HG03066 (cell line): ENCODE measurements around the gene NPAS1.
"Not testable (repeated sequence)": the region's sequence is repeated elsewhere in the genome, so short reads cannot be mapped to it uniquely, and the experiment has no call there.

Experiments
- ATAC-seq: cut with Tn5 transposase; IDR thresholded peaks from one replicate; pipeline ENCODE4 v1.9.1; 2021; ENCODE audit warnings: low read depth; ENCODE audit not compliant: unreplicated experiment

NPAS1 gene

DNA sequence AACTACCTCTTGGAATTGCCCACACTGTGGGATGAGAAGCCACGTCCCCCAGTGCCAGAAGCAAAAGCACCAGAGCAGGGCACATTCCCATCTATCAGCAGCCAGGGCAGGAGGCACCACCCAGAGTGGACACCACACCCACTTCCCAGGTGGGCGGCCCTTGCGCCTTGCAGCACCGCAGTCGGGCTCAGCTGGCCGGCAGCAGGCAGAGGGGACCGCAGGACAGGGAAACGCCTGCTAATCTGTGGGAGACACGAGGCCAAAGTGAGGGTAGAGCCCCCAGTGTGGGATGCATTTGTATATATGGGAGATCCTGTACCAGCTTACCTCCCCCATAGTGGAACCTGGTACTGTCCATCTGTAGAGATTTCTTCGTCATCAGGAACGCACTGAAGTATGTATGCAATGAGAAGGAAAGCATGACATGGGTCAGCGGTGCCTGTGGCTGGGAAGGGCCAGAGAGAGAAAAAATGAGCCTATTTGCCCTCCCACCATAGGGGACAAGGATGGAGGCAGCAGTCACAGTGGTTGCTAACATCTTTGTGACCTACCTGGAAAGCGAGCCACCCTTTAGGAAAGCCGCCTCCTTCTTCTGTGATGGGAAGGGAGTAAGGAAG is 30.9 kb upstream of the NPAS1 start:
- ATAC-seq, result no peak

DNA sequence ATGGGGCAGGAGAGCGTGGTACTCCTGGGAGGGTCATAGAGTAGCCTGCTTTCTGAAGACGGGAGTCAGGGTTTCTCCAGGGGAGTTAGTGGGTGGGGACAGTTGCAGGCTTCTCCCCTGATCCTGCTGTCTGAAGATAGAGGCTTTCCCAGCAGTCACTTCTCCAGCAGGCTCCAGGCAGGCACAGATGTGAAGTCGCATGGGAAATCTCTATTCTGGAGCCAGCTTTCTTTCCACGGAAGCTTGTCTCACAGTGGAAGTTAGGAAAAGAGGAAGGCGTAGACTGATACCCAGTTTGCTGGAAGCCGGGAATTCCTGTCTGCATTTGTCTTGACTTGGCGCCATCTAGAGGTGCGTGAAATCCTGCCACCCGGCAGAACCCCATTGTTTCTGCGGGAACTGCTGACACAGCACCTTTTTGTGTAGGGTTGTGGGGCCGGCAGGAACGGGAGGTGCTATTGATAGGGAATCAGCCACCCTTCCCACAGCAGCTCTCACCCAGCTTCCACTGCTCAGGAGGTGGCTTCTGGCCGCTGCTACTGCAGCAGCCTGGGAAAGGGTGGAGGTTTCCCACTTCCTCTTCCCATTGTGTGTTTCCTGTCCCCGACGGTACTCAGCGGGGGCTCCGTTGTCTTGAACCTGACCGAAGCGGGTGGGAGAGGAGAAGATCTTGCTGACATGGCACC is 28.5 kb upstream of the NPAS1 start:
- ATAC-seq, result no peak

DNA sequence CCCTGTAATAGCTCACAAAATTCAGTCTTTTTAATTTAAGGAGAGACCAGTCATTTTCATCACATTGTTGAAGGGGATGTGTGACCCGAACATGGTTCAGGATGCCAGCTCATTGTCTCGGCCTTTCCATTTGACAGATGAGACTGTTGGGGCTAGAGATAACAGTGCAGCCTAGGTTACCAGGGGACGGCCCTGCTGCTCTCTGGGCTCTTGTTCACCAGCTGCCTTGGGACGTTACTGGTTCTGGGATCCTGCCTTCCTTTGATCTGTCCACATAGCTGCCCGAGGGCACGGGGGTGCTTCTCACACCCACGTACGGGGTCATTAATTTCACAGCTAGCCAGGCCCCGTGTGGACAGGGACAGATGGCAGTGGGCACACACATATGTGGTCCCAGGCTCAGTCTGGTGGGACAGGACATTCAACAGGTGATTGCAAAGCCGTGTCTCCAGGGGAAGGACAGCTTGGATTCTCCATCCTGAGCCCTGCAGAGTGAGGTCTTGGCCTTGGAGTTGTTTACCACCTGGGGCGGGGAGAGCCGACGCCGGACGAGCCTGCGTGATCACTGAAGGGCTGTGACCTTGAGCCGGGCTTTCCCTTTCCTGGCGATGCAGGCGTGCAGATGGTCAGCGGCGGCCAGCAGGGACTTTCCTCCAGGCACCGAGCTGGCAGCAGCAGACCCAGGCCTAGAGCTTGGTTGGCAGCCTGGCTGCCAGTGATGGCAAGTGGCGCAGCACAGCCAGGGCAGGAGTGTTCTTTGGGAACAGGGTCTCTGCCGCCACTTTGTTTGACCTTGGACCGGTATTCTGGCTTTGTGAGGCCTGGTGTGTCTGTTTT is 26.7 kb upstream of the NPAS1 start:
- no peak for ATAC-seq

DNA sequence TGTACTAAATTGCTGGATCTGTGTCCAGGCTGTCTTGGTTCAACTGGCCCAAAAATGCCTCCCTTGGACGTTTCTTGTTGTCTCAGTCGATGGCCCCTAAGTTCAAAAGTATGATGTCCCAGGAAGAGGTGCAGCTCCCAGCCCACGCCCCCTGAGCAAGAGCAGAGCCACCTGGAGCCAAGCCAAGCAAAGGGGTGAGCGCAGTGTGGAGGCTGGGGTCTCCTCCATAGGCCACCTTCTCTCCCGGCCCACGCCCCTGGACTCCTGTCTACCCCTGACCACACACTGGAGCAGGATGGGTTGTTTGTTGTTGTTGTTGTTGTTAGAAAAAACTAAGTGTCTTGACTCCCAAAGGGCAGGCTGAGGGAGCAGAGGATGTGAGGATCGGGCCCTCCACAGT is 26.0 kb upstream of the NPAS1 start:
- no peak for ATAC-seq

DNA sequence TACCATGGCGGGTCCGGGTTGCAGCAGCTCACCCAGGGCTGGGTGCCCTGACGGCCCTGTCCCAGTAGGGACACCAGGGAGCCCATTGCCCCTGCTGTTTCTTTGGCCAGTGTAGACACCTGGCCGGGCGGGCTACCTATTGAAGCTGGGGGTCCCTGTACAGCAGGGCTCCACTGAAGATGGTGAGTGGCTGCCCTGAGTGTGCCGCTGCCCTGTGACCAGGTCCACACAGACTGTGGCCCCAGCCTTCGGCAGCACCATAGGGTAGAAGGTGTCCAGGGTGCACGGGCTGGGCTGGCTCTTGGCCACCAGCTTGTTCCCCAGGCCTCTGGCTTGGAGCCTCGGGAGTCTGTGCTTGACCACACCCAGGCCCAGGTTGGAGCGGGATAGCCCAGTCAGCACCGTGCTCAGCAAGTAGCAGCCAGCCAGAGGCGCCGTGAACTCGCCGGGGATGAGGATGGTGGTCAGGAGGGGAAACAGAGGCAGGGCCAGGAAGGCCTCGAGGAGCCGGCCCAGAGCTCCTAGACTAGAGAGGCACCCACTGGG is 25.4 kb upstream of the NPAS1 start:
- ATAC-seq, result no peak

DNA sequence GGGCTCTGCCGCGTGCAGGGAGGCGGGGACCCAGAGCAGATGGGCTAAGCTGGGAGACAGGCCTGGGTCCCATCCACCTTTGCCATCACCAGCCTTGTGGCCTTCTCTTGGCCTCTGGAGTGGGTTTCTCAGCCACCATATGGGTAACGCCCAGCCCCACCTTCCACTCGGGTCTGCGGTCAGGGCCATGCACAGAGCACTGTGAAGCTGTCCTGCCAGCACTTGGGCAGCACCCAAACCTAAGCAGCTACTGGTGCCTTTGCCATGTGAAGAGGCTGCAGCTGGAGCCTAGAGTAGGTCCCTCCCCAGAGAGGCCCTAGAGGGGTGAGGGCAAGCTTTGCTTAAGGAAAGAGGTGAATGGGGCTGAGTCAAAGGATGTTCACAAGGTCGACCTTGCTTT is 24.1 kb upstream of the NPAS1 start:
- ATAC-seq, result no peak

DNA sequence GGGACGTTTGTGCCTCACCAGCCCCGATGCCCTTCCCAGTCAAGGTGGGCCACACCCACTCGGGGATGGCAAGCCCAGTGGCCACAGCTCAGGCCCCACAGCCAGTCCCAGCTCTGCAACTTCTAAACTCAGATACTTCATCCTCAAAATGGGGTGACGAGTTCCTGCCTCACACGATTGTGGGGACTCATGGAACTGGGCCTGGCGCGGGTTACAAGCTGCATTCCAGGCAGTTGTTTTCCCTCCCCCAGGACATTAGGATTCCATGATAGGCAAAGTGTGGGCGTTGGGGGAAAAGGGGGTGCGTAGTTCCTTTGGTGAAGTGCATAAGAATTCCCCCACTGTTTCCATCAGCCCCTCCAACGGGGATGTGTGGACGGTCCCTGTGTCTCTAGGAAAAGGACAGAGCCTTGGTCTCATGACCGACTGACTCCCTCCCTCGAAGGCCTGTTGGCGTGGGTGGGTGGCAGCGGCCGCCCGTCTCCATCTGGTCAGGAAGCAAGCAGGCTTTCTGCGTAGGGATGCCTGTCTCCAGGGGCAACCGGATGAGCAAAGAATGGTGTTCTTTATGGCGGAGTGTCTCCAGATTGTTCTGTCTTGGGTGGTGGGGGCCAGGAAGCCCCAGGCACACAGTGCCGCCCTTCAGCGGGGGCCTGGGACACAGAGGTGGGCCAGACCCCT is 21.1 kb upstream of the NPAS1 start:
- no peak for ATAC-seq

DNA sequence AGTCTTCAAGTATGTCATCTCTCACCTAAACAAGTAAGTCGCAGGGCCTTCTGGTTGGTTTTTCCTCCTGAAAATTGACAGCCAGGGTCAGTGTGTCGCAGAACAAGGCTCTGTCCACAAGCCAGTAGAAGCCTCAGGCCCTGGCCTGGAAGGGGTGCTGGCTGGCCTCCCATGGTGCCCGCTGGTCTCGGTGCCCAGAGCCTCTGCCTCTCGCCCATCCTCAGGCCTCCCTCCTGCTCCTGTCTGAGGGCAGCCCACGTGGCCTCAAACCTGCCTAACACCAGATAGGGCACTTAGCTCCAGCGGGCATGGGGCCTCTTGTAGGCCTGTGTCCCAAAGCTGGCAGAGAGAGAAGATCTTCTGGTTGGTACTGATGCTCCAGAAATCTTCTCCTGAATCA is 20.3 kb upstream of the NPAS1 start:
- no peak for ATAC-seq

DNA sequence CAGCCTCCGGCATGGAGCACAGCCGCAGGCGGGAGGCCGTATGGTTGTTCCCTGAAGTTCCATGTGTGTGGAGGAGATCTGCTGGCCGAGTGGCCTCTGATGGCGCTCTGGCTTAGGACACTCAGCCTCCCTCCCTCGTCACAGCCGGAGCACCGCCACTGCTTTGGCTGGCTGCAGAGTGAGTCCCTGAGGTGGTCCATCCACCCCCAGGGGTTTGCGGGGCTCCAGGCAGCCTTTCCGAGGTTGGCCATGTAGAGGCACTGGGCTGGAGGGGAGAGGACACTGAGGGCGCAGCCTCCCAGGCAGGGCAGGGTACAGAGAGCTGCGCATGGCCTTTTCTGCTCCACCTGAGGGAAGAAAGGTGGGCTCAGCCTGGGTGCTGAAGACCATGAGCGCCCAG is 19.8 kb upstream of the NPAS1 start:
- no peak for ATAC-seq

DNA sequence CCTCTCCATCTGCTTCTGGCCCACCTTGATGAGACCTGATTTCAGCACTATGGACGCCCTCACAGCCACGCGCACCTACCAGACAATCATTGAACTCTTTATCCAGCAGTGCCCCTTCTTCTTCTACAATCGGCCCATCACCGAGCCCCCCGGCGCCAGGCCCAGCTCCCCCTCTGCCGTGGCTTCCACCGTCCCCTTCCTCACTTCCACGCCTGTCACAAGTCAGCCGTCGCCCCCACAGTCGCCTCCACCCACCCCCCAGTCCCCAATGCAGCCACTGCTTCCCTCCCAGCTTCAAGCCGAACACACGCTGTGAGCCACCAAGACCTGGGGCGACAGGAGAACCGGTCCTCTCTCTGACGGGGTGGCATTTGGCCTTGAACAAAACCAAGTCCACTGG is 19.3 kb upstream of the NPAS1 start:
- no peak for ATAC-seq

DNA sequence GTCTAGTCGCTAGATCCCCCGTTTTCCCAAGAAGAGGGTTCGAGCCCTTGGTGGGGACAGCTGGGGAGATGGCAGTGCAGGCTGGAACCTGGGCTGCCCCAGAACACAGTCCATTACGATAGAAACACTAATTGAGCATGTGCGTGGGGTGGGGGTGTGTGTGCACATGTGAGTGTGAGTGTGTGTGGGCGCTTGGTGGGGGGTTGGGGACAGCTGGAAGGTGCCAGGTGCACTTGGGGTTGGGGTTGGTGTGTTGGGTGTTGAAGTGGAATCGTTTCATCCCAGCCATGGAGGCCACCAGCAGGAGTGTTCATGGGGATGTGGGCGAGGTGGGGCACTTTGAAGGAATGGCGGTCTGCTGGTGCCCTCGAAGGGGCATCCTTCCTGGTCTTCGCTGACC is 18.1 kb upstream of the NPAS1 start:
- no peak for ATAC-seq

DNA sequence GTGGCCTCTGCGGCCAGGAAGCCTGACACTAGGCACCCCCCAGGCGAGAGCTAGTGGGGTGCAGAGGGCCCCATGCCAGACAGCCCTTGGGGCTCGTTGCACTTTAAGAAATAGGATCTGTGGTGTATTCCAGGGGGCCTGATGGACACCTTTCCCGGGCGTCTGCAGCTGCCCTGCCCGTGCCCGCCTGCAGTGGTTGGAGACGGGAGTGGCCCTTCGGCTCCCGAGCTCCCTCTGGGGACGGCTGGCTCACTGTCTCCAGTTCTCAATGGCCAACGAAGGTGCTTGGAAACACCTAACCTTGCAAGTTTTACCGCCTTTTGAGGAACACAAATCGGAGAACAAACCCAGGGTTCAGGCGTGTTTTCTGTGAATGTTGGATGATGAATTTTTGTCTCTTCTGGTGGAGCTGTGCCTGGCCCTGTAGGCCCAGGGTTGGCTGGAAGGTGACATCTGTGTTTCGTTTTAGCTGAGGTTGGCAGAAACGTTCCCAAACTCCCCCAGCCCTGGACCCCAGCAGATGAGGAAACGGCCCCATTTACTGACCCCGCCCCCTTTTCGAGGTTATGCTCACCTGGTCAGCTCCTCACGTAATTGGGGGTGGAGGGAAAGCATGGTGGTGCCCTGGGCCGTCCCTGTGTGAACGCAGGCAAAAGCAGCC is 17.4 kb upstream of the NPAS1 start:
- no peak for ATAC-seq

DNA sequence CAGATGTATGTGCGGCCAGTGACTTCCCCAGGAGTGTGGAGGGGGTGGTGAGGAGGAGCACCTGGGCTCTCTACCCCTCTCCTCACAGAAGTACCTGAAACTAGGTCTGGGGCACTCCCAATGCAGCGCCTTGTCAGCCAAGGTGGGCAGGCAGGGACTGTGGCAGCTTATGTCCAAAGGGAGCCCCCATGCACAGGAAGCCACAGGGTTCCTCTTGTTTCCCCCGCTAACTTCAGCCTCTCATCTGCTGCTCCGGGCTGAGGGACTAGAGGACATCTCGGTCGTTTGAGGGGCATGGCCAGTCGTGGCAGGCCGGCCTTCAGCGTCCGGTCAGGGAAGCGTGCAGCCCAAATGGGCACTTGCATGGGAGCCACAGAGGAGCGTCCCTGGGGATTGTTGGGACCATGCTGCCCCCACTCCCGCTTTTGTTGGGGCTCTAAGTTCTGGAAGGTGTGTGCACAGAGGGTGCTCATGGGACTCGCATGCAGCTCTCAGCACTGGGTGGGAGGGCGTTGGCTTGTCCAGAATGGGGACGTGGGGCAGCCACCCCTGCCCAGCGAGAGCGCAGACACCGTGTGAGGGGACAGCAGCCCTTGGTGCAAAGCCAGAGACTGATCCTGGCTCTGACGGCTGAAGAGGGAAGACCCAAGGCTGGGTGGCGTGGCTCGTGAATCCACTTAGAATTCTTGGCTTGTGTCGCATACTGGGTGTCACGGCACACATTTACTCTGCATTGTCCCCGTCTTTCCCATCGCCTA is 16.6 kb upstream of the NPAS1 start:
- no peak for ATAC-seq

DNA sequence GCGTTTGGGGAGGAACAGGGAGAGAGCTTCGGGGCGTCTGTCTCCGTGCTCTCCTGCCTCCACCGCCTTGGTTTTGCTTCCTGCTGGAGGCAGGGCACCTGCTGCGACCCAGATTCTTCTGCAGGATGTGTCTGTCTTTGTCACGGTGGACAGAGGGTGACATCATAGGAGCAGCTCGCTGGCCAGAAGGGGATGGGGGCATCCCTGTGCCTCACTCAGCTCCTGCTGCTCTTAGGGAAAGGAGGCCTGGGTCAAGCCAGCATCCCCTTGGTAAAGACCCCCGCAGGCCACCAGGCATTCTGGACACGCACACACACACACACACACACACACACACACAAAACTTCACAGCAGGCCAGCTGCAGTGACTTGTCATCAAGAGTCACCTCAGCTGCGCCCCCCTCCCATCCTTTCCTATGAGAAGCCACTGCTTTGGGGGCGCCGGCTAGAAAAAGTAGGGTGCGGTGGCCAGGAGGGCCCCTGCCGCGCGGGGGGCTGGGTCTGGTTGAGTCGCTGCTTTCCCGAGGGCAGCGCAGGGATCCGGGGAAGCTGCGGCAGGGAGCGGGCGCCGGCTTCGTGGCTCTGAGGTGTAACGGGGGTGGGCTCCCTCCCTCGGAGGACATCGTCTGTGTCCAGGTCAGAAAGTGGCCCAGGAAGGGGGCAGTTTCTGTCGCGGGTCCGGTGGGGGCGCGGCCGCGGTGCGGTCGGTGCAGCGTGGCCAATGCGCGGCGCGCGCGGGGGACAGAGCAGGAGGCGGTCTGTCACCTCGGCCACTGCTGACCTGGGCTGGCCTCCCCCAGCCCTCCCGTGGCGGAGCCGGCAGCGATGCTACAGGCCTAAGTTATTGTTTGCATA is 15.8 kb upstream of the NPAS1 start:
- no peak for ATAC-seq

DNA sequence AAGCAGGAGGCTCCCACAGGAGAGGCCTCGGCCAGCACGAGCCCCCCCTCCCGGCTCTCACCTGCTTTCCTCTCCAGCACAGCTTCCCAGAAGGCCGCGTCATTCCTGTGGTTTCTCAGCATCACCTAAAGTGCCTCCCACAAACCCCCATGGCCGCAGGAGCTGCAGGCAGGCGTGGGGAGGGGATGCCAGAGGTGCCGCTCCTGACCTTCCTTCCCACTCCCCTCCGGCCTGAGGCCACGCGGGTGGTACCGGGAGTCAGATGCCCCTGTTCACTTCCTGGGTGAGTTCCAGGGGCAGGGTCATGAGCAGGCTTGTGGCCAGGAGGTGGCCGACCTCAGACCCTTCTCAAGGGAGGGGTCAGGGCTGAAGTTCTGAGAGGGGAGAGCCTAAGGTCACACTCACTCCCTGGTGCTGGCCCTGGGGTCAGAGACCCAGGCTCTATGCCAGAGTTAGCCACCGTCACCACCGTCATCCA is 14.4 kb upstream of the NPAS1 start:
- ATAC-seq, result no peak

DNA sequence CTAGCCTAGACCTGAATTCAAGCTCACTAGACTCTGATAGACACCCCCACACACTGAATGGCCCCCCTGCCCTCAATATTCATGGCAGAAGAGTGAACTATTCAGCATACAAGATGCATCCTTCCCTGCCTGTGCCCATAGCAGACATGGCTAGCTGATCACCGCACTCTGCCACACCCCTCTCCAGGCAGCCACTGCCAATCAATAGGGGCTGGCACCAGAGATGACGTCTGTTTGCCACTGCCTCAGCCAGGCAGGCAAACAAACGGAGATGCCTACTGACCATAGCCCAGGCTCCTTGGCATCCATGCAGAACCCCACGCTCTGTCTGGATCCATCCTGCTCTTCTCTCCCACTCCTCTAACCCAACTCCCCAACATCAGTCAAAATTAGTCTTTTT is 13.8 kb upstream of the NPAS1 start:
- ATAC-seq, result no peak

DNA sequence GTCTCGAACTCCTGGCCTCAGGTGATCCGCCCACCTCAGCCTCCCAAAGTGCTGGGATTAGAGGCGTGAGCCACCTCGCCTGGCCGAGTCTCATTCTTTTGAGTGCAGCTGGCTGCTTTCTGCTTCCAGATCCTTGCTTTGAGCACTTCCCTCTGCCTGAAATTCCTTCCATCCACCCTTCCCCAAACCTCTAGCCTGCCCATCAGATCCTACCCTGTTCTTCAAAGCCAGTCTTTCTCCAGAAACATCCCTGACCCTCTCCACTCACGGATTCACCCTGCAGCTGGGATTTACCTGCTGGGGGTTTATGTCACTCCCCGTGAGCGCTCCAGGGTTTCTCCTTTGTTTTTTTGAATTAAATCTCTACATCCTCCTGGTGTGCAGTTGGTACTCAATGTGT is 13.1 kb upstream of the NPAS1 start:
- no peak for ATAC-seq

DNA sequence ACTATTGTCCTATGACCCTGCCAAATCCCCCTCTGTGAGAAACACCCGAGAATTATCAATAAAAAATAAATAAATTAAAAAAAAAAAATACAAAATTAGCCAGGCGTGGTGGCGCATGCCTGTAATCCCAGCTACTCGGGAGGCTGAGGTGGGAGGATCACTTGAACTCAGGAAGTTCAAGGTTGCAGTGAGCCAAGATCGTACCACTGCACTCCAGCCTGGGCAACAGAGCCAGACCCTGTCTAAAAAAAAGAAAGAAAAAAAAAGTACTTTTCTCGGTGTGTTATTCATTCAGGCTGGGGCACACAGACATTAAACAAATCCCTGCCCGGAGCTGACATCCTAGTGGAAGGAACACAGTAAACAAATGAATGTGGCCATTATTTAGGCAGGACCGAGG is 9.1 kb upstream of the NPAS1 start:
- ATAC-seq, result not testable (repeated sequence)

DNA sequence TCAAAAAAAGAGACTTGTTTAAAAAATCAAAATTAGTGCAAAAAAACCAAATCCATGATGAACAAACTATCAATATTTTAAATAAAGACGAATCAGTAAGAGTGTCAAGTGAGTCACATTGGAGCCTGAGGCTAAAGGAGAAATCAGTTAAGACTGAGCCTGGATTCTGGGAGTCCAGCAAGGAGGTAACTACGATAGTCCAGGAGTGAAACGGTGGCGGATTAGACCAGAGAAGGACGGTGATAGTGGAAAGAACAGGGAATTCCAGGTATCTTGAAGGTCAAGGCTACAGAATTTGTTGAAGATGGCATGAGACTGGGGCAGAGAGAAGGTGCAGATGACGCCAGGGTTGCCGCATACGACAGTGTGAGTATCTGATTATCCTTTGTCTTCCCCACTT is 7.0 kb upstream of the NPAS1 start:
- ATAC-seq, result no peak
